H1 (cell line): ENCODE measurements around the gene LYPD6B. TPM values are rescaled to one million over a fixed set of nuclear protein-coding genes. Genes with fewer than 3 reads are reported as not detected.

Experiments used
- CHD1 ChIP-seq: IDR thresholded peaks from 2 replicates; pipeline ENCODE4 v1.6.1; 2012; ENCODE audit warnings: low read depth, low read length, improper control_type of control experiment
- POLR2AphosphoS5 ChIP-seq: IDR thresholded peaks from 2 replicates; pipeline ENCODE4 v1.6.1; 2011; ENCODE audit warnings: low read depth, low read length
- SP4 ChIP-seq: IDR thresholded peaks from 2 replicates; pipeline ENCODE4 v1.6.1; 2012; ENCODE audit warnings: low read length, inconsistent platforms
- ZNF274 ChIP-seq: IDR thresholded peaks from 2 replicates; pipeline ENCODE4 v1.7.0; 2012; ENCODE audit warnings: low read length, borderline replicate concordance; ENCODE audit errors: extremely low read depth
- polyA plus RNA-seq, 7 experiments: library from polyadenylated mRNA; depleted of rRNA in 3 of 7; stranded (reverse) in 5 of 7; unstranded in 2 of 7; fragments of >200 nt in 5 of 7; fragments of 200-250 nt in 2 of 7; gene quantifications; 1 replicate in 5 of 7; 2 replicates in 1 of 7; 4 replicates in 1 of 7; pipeline versions ENCODE4 v1.2.1 to v1.2.3, GENCODE V29; 2011 to 2013; ENCODE audit warnings: missing spikeins in 2 of 7, mixed read lengths in 2 of 7
- total RNA-seq: library from RNA; stranded (reverse); fragmentation: NEBNext Ultra II Directional; extraction: Animal tissue kit (Norgen Biotek cat#: 25700); gene quantifications from 2 replicates; pipeline ENCODE4 v1.2.1, GENCODE V29; 2021
- TF ChIP-seq, protein P1 (sequence below): IDR thresholded peaks from 2 replicates; pipeline ENCODE4 v1.6.1; 2012; ENCODE audit warnings: inconsistent platforms

LYPD6B gene
- total and polyA plus RNA-seq, 2 of the 8 experiments (the other 6 are each of a cell fraction or from before 2014, with no cell fraction given), result 2.2 to 3.5 TPM

DNA sequence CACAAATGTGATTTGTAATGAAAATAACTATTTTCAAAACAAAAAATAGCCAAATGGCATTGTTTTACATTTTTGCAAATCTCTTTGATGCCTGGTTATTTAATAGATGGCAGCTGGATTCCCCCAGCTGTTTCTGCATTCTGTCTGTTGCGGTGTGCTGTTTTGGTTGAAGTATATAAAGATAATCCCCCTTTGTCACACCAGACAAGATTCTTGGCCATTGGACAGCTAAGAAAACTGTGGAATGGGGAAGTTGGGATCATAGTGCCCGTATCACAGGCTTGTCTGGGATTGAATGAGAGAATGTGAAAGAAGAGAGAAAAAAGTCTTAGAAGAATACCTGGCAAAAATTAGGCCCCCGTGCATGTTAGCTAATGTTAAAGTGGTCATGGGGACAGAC lies 19.5 kb upstream of the LYPD6B start (continued):
- TF ChIP-seq ZNF274 (no peak), CHD1 (no peak), SP4 (no peak), POLR2AphosphoS5 (no peak)
- TF ChIP-seq, protein P1, sequence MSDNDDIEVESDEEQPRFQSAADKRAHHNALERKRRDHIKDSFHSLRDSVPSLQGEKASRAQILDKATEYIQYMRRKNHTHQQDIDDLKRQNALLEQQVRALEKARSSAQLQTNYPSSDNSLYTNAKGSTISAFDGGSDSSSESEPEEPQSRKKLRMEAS, result no peak
